ENCODE measurements around the gene TXNDC11.

TXNDC11 gene

DNA sequence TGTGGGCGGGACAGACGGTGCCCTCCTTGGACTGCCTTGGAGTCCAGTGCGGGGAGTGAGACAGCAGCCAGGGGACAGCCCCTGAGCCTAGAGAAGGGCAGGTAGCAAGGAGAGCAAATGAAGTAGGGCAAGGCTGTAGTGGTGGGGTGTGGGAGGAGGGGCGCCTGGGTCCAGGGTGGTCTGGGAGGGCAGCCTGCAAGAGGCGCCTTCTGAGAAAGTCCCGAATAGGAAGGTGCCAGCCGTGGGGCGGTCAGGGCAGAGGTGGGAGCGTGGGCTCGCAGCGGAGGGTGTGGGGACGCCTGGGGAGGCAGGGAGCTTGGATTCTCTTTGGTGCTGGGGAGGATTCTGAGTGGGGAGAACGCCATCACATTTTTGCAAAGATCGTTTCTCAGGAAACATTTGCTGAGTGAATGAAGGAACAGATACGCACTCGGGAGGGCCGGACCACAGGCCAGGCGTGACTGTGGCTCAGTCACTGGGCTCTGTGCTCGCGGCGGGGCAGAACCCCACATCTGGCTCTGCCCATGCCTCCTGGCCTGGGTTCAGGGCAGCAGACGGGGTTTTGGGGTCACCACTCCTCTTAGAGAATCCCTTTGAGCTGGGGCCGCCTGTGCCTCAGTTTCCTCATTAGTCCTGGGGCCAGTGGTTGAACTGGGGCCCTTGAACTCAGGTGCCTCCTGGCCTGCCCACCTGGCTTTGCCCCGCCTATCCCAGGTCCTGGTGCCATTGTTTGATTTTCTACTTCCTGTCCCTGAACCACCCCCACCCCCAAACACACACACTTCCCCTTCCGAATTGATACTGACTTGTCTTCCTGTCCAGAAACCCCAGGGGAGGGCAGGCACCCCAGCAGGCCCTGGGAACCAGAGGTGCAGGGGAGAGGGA lies 70.2 kb downstream of the TXNDC11 start:
- no peaks in the 10 kb centered on the region for H3K79me2 ChIP-seq (ENCODE audit: control insufficient read depth, insufficient read depth, low read length, unreplicated experiment)
- H3K27ac ChIP-seq (ENCODE audit: low read depth, low read length): no peak overlapping the region
- H2AFZ ChIP-seq (ENCODE audit: low read length, unreplicated experiment): no peak overlapping the region
- no peaks in the 10 kb centered on the region; the same call in 1 of the 2 replicates for H3K27me3 ChIP-seq (ENCODE audit: insufficient read depth, low read length)
- H3K36me3 ChIP-seq (ENCODE audit: insufficient read depth, low read length): no peaks in the 10 kb centered on the region
- H3K4me1 ChIP-seq (ENCODE audit: control insufficient read depth, insufficient read depth, low read length, unreplicated experiment): peaks cover 21% of the 10 kb centered on the region
- H3K4me3 ChIP-seq (ENCODE audit: low read depth, low read length): no peak overlapping the region

DNA sequence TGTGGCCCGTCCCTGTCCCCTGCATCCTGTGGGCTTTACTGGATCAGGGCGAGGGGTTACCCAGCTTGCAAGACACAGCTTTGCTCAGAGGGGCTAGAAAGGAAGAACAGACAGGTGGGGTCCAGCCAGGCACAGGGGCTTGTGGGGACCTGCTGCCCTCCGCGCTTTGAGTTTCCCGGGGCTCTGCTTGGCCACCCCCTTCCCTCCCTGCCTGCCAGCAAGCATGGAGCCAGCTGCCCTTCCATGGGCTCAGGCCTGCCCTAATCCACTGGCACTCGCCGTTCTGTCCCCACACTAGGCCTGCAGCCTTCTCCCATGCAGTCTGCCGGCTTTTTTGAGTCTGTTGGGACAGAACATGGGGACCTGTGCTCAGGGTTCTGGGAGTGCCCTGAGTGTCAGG lies 71.0 kb downstream of the TXNDC11 start:
- Histone ChIP-seq H3K36me3 (ENCODE audit: insufficient read depth, low read length) (no peaks in the 10 kb centered on the region), H3K27ac (ENCODE audit: low read depth, low read length) (no peak overlapping the region), H3K27me3 (ENCODE audit: insufficient read depth, low read length) (no peaks in the 10 kb centered on the region; the same call in 1 of the 2 replicates), H2AFZ (ENCODE audit: low read length, unreplicated experiment) (no peak overlapping the region), H3K4me1 (ENCODE audit: control insufficient read depth, insufficient read depth, low read length, unreplicated experiment) (peaks cover 21% of the 10 kb centered on the region), H3K79me2 (ENCODE audit: control insufficient read depth, insufficient read depth, low read length, unreplicated experiment) (no peaks in the 10 kb centered on the region), H3K4me3 (ENCODE audit: low read depth, low read length) (no peak overlapping the region)

DNA sequence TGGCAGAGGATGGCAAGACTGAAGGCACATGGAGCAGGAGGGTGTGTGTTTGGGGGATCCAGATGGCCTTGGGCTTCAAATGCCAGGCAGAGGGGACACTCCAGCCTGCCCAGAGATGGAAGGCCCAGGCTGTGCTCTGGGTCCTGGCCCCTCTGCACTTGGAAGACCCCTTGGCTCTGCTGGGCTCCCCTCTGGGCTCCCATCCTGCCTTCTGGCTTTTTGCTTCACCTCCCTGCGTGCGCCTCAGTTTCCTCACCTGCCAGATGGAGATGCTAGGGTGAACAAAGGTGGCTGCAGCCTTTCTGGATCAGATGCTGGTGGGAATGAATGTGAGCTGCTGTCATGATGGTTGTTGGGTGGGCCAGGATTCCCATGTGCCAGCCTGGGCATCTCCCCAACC lies 71.4 kb downstream of the TXNDC11 start:
- no peak overlapping the region for H2AFZ ChIP-seq (ENCODE audit: low read length, unreplicated experiment)
- H3K27me3 ChIP-seq (ENCODE audit: insufficient read depth, low read length): no peaks in the 10 kb centered on the region; the same call in 1 of the 2 replicates
- no peaks in the 10 kb centered on the region for H3K36me3 ChIP-seq (ENCODE audit: insufficient read depth, low read length)
- H3K27ac ChIP-seq (ENCODE audit: low read depth, low read length): no peak overlapping the region
- no peak overlapping the region for H3K4me3 ChIP-seq (ENCODE audit: low read depth, low read length)
- H3K4me1 ChIP-seq (ENCODE audit: control insufficient read depth, insufficient read depth, low read length, unreplicated experiment): peaks cover 21% of the 10 kb centered on the region
- H3K79me2 ChIP-seq (ENCODE audit: control insufficient read depth, insufficient read depth, low read length, unreplicated experiment): no peaks in the 10 kb centered on the region

DNA sequence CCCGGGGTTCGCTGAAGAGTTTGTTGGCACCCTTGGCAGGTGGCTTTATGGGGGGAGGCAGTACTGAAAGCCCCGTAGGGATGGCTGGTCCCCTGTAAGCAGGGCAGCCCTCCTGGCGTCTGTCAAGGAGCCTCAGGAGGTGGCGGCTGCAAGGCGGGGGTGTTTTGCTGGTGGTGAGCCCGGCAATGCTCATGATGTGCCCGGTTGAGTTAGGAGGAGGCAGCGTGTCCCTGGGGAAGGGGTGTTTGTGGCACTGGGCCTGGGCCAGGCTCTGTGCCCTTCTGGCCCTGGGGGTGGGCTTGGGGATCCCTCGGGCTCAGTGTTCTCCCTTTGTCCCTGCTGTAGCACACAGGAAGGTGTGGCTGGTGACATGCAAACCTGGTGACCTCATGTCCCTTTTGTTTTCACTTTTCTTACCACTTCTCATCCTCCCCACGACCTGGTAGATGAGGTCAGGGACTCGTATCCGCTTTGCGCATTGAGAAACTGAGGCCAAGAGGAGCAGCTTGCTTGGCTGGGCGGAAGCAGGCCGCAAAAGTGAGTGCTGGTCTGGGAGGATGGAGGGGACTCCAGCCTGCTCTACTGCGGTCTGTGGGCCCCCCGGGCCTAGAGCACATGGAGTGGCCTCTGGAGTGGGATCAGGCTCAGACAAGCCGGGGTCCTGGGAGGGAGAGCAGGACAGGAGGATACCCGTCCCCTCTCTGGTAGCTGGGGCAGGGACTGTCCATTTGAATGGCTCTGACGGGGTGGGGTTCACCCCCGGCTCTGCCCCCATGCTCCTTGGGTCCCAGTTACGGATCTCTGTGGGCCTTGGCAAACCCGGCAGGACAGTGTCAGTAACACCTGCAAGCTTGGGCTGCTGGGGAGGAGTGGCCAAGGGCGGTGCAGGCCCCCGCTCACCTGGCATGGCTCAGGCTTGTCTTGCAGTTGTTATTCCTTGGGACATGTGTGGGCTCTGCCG lies 72.2 kb downstream of the TXNDC11 start:
- no peak overlapping the region for H3K4me3 ChIP-seq (ENCODE audit: low read depth, low read length)
- peaks cover 21% of the 10 kb centered on the region for H3K4me1 ChIP-seq (ENCODE audit: control insufficient read depth, insufficient read depth, low read length, unreplicated experiment)
- H3K36me3 ChIP-seq (ENCODE audit: insufficient read depth, low read length): no peaks in the 10 kb centered on the region

DNA sequence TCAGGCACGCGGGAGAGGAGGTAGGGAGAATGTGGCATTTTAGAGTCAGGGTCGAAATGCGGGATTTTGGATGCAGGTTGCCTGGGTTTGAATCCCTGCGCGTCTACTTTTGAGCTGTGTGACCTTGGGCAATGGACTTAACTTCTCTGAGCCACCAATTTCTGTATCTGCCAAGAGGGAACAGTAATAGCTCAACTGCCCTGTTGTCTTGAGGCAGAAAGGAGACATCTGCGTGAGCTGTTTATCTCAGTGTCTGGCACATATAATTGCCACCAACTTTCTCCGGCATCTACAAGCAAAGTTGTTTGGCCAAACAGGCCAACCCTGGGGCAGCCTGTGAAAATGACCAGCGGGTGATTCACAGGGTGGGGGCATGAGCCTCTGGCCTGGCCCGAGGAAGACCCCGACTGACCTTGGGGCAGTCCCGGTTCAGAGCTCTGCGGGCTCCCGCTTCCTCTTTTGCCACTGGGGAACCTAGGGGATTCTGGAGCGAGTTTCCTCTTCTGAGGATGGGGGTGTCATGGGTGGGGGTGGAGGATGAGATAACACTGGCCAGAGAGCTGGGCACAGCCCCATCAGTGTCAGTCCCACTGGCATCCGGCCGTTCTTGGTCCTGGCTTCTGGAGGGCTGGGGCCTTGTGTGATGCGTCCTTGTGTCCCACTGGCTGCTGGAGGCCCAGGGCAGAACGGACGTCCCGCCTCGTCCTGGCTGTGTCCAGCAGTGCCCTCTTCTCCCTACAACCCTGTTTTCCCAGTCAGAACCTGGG lies 73.1 kb downstream of the TXNDC11 start:
- Histone ChIP-seq H3K4me1 (ENCODE audit: control insufficient read depth, insufficient read depth, low read length, unreplicated experiment) (peaks cover 17% of the 10 kb centered on the region), H3K36me3 (ENCODE audit: insufficient read depth, low read length) (no peaks in the 10 kb centered on the region), H3K27ac (ENCODE audit: low read depth, low read length) (peak overlapping the region; percentile 36; the same call in 1 of the 2 replicates), H3K27me3 (ENCODE audit: insufficient read depth, low read length) (no peaks in the 10 kb centered on the region; the same call in 1 of the 2 replicates), H3K4me3 (ENCODE audit: low read depth, low read length) (peak overlapping the region; percentile 87), H3K79me2 (ENCODE audit: control insufficient read depth, insufficient read depth, low read length, unreplicated experiment) (no peaks in the 10 kb centered on the region), H2AFZ (ENCODE audit: low read length, unreplicated experiment) (no peak overlapping the region)

More for the DNA sequence above, 72.2 kb downstream of the TXNDC11 start:
- Histone ChIP-seq H3K79me2 (ENCODE audit: control insufficient read depth, insufficient read depth, low read length, unreplicated experiment) (no peaks in the 10 kb centered on the region), H2AFZ (ENCODE audit: low read length, unreplicated experiment) (no peak overlapping the region), H3K27ac (ENCODE audit: low read depth, low read length) (peak overlapping the region; percentile 36; the same call in 1 of the 2 replicates), H3K27me3 (ENCODE audit: insufficient read depth, low read length) (no peaks in the 10 kb centered on the region; the same call in 1 of the 2 replicates)

DNA sequence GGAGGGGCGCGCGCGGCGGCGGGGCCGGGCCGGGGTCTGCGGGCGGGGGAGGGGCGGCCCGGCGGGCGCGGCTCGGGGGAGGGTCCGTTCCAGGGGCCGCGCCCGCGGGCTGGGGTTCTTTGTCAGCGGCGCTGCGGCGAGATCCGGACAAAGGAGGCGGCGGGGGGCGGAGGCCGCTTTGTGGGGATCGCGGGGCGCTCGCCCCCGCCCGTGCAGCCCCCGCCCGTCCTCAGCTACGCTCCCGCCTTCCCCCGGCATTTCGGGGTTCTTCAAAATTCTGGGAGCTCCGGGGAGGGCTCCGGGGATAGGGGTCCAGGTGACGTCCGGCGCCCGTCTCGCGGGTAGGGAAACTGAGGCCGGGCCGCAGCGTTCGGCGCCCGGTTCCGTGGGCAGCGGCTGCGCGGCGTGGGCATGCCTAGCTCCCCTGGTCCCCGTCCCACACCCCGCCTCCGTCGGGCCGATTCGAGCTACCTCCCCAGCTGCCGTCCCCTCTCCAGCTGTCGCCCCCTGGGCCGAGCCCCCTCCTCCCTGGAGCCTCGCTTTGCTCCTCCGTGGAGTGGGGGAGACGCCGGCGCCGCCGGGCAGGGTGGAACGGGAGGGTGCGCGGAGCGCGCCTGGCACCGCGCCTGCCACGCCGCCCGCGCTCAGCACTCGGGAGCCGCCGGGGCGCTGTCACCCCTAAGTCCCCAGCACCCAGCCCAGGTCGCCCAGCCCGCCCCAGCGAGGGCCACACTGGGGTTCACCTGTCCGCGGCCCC lies 73.9 kb downstream of the TXNDC11 start:
- no peaks in the 10 kb centered on the region; the same call in 1 of the 2 replicates for H3K27me3 ChIP-seq (ENCODE audit: insufficient read depth, low read length)
- H3K4me3 ChIP-seq (ENCODE audit: low read depth, low read length): peak overlapping the region; percentile 87
- H3K27ac ChIP-seq (ENCODE audit: low read depth, low read length): peak overlapping the region; percentile 21; the same call in 1 of the 2 replicates
- H2AFZ ChIP-seq (ENCODE audit: low read length, unreplicated experiment): peak overlapping the region; percentile 56
- no peaks in the 10 kb centered on the region for H3K79me2 ChIP-seq (ENCODE audit: control insufficient read depth, insufficient read depth, low read length, unreplicated experiment)
- no peaks in the 10 kb centered on the region for H3K36me3 ChIP-seq (ENCODE audit: insufficient read depth, low read length)
- peaks cover 15% of the 10 kb centered on the region for H3K4me1 ChIP-seq (ENCODE audit: control insufficient read depth, insufficient read depth, low read length, unreplicated experiment)

DNA sequence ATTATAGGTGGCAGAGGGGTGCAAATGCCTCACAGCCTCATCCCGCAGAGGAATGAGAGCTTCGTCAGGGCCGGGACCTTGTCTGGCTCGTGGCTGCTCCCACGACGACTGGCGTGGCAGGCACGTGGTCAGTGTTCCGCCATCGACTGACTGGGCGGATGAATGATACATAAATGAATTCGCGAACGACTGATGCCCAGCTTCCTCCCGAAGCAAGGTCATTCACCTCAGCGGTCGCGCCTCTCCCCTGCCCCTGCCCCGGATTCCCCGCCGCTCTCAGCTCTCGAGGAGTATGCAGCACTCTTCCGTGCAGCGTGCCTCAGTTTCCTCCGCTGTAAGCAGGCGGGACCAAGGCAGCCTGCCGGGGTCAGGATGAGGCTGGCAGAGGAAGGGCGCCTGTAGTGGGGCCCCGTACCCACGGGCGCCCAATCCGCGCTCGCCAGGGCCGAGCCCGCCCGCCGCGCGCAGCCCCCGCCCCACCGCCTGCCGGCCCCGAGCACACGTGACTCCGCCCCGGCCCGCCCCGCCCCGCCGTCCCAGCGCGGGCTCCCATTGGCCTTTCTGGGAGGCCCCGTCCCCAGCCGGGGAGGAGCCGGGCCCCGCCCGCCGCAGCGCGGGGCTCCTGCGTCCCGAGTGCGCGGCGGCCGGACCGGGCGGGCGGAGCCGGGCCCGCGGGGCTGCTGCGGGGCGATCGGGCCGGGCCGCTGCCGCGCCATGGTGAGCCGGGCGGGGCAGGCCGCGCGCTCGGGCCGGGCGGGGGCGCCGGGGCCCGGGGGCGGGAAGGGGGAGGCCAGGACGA lies 74.6 kb downstream of the TXNDC11 start, which contains the start of gene SNN:
Gene SNN, plus strand, starts transcription at position 632 of the 799 bp plus-strand sequence. CDS start 7,605 bp downstream, outside the sequence.
- Histone ChIP-seq H3K4me1 (ENCODE audit: control insufficient read depth, insufficient read depth, low read length, unreplicated experiment) (peaks cover 15% of the 10 kb centered on the region), H3K4me3 (ENCODE audit: low read depth, low read length) (peak within 1 kb of the TSS; percentile 87), H3K79me2 (ENCODE audit: control insufficient read depth, insufficient read depth, low read length, unreplicated experiment) (no peaks in the 10 kb centered on the region), H2AFZ (ENCODE audit: low read length, unreplicated experiment) (peak within 1 kb of the TSS; percentile 75), H3K27me3 (ENCODE audit: insufficient read depth, low read length) (no peaks in the 10 kb centered on the region; the same call in 1 of the 2 replicates), H3K36me3 (ENCODE audit: insufficient read depth, low read length) (no peaks in the 10 kb centered on the region), H3K27ac (ENCODE audit: low read depth, low read length) (peak within 1 kb of the TSS; percentile 21; the same call in 1 of the 2 replicates)

DNA sequence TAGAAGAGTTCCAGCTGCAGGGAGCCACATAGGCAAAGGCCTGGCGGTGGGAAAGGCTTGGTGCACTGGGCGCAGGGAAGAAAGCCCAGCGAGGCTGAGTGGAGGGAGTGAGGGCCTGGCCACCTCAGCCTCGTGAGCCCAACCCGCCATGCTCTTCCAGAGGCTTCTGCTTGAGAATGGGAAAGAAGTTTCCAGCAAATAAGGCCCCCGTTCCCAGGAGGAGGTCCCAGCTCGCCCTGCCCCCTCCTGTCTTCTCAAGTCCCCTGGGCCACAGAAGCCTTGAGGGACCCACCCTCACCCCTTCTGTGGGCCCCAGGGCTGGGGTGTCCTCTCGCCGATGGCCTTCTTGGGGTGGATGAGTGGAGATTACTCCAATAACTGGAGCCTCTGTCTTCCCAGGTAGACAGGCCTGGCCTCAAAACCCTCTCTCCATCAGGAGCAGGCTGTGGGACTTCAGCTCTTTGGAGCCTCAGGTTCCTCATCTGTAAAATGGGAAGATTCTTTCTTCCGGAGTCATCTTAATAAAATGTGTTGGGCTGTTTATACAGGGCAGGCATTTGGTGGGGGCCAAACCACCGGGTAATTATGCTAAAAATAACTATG lies 75.3 kb downstream of the TXNDC11 start:
- peaks cover 15% of the 10 kb centered on the region for H3K4me1 ChIP-seq (ENCODE audit: control insufficient read depth, insufficient read depth, low read length, unreplicated experiment)
- no peaks in the 10 kb centered on the region; the same call in 1 of the 2 replicates for H3K27me3 ChIP-seq (ENCODE audit: insufficient read depth, low read length)
- peak overlapping the region; percentile 75 for H2AFZ ChIP-seq (ENCODE audit: low read length, unreplicated experiment)
- H3K27ac ChIP-seq (ENCODE audit: low read depth, low read length): no peak overlapping the region
- H3K79me2 ChIP-seq (ENCODE audit: control insufficient read depth, insufficient read depth, low read length, unreplicated experiment): no peaks in the 10 kb centered on the region
- H3K4me3 ChIP-seq (ENCODE audit: low read depth, low read length): peak overlapping the region; percentile 86
- no peaks in the 10 kb centered on the region for H3K36me3 ChIP-seq (ENCODE audit: insufficient read depth, low read length)
